GM21526 (cell line): ENCODE results near the gene SSH3.

Experiments
- ATAC-seq: cut with Tn5 transposase; IDR thresholded peaks from one replicate; pipeline ENCODE4 v1.9.1; 2021; ENCODE audit warnings: moderate library complexity; ENCODE audit not compliant: unreplicated experiment, low FRiP score

The SSH3 gene

DNA sequence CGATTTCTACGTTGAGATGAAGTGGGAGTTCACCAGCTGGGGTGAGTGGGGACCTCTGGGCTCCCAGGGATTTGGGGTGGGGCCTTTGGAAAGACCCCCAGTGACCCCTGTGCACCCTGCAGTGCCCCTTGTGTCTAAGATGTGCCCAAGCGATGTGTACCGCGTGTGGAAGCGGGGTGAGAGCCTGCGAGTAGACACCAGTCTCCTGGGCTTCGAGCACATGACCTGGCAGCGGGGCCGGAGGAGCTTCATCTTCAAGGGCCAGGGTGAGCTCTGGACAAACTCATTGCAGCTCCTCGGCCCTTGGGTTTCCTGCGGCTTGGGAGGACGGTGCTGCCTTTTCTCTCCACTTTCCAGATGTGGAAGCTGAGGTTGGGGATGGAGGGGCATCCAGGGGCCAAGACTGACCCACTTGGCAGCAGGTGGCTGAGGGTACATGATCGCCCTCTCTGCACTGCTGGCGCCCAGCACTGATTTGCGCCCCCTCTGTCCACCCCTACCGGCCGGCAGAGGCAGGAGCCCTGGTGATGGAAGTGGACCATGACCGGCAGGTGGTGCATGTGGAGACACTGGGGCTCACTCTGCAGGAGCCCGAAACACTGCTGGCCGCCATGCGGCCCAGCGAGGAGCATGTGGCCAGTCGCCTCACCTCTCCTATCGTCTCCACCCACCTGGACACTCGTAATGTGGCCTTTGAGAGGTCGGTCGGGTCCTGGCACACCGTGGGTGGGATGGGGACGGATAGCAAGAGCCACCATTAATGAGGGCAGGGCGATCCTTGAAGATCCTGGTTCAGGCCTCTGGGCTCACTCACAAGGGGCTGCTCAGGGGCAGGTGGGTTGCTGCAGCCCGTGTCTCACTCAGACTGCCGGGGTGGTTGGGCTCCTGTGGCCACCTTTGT, 11.6 kb upstream of the SSH3 start:
- no peak for ATAC-seq

DNA sequence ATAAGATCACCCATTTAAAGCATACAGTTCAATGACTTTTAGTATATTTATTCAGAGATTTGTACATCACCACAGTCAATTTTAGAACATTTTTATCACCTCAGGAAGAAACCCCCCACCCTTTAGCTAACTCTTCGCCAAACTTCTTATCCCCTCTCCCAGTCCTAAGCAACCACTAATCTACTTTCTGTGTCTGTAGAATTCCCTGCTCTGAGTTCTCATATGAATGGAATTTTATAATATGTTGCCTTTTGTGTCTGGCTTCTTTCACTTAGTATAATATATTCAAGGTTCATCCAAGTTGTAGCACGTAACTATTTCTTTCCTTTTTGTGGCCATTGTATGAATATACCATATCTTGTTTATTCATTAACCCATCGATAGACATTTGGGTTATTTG, 10.7 kb upstream of the SSH3 start:
- no peak for ATAC-seq

DNA sequence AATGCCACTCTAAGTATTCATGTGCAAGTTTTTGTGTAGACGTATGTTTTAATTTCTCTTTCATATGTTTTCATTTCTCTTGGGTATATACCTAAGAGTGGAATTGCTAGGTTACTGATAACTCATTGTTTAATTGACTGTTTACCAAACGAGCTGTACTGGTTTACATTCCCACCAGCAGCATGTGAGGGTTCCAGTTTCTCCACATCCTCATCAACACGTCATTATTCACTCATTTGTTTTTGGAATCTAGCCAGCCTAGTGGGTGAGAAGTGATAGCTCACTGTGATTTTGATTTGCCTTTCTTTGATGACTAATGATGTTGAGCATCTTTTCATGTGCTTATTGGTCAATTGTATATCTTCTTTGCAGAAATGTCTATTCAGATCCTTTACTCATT, 10.2 kb upstream of the SSH3 start:
- no peak for ATAC-seq

DNA sequence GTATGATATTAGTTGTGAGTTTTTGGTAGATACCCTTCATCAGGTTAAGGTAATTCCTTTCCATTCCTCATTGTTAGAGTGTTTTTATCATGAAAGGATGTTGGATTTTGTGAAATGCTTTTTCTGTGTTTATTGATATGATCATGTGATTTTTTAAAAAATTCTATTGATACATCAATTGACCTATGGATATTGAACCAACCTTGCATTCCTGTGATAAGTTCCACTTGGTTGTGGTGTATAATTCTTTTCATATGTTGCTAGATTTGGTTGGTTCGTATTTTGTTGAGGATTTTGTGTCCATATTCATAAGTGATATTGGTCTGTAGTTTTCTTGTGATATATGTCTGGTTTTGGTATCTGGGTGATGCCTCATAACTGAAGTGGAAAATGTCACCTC, 7.5 kb upstream of the SSH3 start:
- ATAC-seq: no peak

DNA sequence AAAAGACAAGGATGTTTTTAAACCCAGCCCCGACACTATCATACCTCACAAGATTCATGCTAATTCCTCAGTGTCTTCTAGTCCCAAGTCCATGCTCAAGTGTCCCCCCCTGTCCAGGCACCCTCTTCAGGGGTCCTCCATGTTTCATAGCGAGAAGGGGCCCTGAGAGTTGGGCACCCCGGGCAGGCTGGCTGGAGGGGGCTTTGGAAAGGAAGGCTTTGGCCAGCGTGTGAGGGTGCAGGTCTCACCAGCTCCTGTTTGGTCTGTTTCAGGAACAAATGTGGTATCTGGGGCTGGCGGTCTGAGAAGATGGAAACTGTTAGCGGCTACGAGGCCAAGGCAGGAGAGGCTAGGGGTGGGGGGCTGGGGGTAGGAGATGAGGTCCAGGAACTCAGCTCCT, 4.5 kb upstream of the SSH3 start:
- no peak for ATAC-seq

DNA sequence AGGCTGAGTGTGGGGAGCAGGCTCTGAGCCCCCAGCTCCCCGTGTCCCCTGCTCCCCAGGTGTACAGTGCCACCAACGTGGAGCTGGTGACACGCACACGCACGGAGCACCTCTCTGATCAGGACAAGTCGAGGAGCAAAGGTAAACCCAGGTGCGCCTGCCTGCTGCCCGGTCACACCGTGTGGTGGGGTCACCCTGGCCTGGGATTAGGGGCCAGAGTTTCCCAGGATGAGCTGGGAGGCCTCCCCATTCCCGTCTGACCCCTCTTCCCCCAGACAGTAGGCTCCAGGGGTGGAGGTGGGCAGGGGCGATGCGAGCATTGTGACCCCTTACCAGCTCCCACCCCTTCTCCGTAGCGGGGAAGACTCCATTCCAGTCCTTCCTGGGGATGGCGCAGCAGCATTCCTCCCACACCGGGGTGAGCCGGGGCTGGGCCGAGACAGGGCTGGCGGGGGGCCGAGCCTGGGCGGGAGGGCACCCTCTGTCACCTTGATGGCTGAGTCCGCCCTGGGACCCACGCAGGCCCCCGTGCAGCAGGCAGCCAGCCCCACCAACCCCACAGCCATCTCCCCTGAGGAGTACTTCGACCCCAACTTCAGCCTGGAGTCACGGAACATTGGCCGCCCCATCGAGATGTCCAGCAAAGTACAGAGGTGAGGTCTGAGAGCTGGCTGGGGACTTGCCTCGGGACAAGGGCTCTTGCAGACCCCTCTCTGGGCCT, 3.7 kb upstream of the SSH3 start:
- ATAC-seq: no peak

DNA sequence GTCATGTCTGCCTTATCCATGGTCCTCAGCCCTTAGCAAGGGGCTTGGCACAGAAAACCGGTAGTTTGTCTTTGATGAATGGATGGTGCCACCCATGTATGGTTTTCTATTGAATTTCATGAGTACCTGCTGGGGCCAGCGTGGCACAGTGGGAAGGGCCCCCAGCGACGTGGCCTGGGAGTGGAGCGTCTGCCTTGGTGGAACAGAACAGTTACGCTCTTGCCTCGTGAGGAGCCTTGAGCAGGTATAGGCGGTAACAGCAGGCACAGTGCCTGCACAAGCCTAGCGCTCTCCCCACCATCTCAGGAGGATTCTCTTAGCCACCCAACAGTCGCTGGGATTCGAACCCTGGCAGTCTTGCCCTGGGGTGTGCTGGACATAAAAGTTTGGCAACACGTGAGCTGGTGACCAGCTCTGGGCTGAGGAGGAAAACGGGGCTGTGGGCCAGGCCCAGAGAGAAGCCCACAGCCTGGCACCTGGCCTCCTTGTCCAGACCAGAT, 3.0 kb upstream of the SSH3 start:
- no peak for ATAC-seq

DNA sequence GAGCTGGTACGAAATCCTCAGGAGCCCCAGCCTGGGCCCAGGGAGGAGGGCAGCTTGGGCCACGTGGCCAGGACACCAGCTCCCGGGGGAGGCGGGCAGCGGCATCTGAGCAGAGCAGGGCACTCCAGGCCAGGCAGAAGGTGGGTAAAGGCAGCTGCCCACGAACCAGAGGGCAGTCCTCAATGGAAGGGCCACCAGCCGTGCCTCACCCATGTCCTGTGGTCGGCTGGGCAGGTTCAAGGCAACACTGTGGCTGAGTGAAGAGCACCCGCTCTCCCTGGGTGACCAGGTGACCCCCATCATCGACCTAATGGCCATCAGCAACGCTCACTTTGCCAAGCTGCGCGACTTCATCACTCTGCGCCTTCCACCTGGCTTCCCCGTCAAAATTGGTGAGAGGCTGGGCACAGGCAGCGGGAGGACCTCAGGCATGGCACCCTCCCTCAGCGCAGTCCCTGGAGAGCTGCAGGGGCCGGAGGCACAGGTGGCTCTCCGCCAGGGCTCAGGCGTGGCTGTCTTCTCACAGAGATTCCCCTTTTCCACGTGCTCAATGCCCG, 2.5 kb upstream of the SSH3 start:
- no peak for ATAC-seq

DNA sequence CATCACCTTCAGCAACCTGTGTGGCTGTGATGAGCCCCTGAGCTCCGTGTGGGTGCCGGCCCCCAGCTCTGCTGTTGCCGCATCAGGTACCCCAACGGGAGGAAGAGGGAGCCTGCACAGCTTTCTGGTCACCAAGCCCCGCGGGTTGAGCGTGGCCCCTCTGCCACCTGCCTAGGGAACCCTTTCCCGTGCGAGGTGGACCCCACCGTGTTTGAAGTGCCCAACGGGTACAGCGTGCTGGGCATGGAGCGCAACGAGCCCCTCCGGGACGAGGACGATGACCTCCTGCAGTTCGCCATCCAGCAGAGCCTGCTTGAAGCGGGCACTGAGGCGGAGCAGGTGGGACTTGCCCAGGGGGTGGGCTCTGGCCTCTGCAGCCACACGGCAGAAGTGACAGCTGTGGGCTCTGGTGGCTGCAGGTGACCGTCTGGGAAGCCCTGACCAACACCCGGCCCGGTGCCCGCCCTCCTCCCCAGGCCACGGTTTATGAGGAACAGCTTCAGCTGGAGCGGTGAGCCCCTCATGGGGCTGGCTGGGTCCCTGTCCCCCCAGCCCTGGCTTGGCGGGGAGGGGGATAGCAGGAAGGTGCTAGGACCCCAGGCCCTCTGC, 1.9 kb upstream of the SSH3 start:
- no peak for ATAC-seq

DNA sequence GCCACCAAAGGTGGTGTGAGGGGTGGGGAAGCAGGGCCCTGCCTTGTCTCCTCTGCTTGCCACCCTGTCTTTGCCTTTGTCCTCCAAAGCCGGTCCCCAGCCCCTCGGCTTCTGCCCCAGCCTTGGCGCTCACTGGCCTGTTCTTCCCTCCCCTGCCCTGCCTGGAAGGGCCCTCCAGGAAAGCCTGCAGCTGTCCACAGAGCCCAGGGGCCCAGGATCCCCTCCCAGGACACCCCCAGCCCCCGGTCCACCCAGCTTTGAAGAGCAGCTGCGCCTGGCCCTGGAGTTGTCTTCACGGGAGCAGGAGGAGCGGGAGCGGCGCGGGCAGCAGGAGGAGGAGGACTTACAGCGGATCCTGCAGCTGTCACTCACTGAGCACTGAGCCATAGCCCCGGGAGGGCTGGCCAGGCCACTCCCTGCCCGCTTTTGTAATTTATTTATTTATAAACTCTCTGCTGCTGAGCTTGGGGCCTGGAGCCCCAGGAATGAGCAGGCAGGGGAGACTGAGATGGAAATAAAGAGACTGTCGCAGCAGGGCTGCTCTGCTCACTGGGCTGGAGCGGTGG, 1.3 kb upstream of the SSH3 start:
- no peak for ATAC-seq

DNA sequence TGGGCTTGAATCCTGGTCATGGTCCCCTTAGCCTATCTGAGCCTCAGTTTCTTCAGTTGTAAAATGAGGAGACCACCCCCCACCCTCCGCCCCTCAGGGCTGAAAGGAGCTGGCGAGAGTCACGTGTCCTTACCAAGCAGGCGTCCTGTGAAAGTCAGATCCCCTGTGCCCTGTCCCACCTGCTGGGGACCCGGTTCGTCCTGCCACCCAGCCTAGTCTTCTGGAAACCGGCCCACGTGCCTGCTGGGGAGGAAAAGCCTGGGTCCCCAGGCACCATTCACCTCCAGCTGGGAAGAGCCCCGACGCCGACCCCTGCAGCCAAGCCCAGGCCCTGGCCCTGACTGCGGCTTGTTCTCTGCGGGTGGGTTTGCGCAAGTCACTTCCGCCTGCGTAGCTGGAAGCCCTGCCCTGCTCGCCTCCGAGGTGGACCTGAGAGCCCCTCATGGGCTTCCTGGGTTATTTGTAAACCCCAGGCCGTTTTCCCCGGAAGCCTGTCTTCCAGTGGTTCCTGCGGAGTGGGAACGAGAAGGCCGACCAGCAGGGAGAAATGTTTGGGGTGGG, 679 bp upstream of the SSH3 start:
- no peak for ATAC-seq

DNA sequence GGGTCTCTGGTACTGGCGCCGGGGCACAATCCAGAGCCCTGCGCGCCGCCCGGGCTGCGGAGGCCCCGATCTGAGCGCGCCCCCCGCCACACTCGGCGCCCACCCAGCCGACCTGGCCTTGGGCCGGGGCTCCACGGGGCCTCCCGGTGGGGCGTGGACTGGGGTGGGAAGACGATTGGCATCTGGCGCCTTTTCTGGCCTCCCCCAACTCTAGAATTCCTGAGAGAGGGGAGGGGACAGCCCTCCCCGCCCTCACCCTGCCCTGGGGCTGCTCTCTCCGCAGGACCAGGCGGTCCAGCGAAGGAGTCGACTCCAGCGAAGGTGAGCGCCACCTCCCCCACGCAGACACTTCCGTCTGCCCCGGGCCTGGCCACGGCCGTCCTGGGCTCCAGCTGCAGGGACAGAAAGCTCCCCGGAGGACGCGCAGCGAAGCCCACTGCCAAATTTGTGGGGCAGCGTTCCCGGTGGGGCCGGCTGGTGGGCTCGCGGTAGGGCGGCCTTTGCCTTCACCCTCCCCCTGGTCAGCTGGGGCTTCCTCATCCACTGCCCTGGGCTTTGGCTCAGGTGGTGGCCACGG, 593 bp downstream of the SSH3 start:
- ATAC-seq: no peak

DNA sequence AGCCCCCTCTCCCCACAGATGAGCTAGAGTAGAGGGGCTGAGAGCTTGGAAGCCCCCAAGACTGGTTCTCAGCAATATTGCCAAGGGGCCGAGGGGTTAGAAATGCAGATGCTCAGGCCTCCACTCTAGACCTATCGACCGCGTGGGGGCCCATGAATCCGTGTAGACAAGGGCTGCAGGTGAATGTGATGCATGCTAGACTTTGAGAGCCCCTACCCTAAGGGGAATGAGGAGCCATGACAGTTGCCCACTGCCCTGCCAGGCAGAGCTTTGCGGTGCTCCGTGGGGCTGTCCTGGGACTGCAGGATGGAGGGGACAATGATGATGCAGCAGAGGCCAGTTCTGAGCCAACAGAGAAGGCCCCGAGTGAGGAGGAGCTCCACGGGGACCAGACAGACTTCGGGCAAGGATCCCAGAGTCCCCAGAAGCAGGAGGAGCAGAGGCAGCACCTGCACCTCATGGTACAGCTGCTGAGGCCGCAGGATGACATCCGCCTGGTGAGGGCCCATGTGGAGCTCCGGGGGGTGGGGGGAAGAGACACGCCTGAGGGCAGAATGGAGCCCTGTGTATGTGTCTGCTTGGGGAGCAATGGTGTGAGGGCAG, 1.3 kb downstream of the SSH3 start:
- no peak for ATAC-seq

DNA sequence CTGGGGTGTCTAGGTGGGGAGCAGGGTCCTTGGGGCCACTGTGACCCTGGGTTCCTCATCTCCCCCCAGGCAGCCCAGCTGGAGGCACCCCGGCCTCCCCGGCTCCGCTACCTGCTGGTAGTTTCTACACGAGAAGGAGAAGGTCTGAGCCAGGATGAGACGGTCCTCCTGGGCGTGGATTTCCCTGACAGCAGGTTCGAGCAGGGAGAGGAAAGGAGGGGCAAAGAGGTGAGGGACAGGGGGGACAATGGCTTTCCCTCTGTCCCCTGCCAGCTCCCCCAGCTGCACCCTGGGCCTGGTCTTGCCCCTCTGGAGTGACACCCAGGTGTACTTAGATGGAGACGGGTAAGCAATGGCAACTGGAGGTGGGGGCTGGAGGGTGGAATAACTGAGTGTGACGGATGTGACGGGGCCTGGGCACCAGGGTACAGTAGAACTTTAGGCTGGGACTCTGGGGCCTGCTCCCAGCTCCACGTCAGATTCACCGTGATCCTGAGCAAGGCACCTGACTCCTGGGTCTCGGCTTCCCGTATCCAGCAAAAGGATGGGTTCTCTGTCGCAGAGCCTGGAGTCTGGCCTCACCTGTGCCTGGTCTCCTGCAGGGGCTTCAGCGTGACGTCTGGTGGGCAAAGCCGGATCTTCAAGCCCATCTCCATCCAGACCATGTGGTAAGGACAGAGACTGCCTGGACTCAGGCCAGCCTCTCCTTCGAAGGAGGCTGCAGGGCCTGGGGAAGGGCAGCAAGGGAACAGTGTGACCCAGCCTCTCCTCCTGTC, 3.6 kb downstream of the SSH3 start:
- ATAC-seq: no peak

DNA sequence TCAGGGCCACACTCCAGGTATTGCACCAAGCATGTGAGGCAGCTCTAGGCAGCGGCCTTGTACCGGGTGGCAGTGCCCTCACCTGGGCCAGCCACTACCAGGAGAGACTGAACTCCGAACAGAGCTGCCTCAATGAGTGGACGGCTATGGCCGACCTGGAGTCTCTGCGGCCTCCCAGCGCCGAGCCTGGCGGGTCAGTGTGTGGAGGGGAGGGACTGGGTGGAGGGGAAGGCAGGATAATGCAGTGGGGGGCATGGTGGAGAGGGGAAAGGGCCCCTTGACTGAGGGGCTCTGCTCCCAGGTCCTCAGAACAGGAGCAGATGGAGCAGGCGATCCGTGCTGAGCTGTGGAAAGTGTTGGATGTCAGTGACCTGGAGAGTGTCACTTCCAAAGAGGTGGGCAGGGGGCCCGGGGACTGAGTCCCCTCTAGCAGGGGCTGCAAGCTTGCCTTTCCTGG, 4.2 kb downstream of the SSH3 start:
- ATAC-seq: no peak

DNA sequence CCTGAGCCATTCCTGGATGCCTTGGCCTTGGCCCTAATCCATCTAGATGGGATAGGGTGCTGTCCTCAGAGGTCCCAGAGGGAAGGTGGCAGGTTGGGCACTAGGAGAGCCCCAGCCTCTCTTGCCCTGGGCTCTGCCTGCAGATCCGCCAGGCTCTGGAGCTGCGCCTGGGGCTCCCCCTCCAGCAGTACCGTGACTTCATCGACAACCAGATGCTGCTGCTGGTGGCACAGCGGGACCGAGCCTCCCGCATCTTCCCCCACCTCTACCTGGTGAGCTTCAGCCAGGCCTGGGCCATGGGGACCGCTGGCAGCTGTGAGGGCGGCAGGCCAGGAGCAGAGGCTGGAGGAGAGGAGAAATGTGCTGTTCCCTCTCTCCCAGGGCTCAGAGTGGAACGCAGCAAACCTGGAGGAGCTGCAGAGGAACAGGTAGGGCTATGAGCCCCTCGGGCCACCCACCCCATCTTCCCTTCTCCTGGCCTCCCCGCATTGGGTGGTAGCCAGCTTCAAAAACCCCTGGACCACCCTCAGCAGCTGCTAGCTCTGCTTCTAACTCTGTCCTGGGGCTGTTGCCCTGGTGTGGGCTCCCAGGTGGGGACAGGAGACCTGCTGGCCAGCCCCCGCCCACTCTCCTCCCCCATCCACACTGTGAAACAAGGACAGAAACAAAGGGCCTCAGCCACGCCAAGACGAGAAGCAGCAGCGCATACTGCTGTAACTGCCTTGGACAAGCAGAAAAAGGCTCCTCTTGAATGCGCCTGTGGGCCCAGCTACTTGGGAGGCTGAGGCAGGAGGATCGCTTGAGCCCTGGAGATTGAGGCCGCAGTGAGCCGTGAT, 4.9 kb downstream of the SSH3 start:
- ATAC-seq: no peak

DNA sequence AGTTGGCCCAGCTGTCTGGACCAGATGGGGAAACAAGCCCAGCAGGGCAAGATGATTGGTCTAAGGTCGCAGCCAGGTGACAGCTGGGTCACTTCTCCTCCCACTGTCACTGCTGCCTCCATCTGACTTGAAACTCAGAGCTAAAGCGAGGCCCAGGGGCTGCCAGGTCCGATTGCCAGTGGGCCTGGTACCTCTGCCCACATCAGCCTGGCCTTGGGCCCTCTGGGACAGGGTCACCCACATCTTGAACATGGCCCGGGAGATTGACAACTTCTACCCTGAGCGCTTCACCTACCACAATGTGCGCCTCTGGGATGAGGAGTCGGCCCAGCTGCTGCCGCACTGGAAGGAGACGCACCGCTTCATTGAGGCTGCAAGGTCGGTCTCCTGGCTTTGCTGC, 5.8 kb downstream of the SSH3 start:
- no peak for ATAC-seq

DNA sequence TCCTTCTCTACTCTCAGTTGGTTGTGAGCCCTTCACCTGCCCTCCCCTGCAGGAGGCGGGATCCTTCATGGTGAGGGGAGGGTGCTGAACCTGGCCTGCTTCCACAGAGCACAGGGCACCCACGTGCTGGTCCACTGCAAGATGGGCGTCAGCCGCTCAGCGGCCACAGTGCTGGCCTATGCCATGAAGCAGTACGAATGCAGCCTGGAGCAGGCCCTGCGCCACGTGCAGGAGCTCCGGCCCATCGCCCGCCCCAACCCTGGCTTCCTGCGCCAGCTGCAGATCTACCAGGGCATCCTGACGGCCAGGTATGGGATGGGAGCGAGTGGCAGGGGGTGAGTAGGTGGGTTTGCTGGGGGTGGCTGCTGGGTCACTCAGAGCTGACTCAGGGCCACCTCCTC, 6.3 kb downstream of the SSH3 start:
- no peak for ATAC-seq
